A549 (cell line): ENCODE data around the gene LACC1. TPM values are rescaled to one million over a fixed set of nuclear protein-coding genes. Genes with fewer than 3 reads are reported as not detected.

ENCODE experiments used
- ATAC-seq, 2 experiments: fragments of 200-7000 bp in 1 of 2; fragments of >200 bp in 1 of 2; cut with Nextera tagmentation in 1 of 2; cut with Tn5 transposase in 1 of 2; 3 replicates each; pipeline versions ENCODE4 v1.8.0 to v1.9.1; 2018 to 2020; ENCODE audit warnings: mild to moderate bottlenecking in 1 of 2, moderate library complexity in 1 of 2
- CTCF ChIA-PET: fragments of 300-600 bp; sonication (Branson Sonifier 250); formaldehyde crosslinking; extraction: SDS; loops from one replicate; lab custom pipeline; 2021; ENCODE audit warnings: antibody characterized with exemption, inconsistent platforms; lab: Yijun Ruan, JAX
- POLR2A ChIA-PET: fragments of 350-600 bp; formaldehyde crosslinking; extraction: SDS; loops from one replicate; lab custom pipeline; 2021; ENCODE audit warnings: antibody characterized with exemption, inconsistent platforms; lab: Yijun Ruan, JAX
- DNase-seq, 2 experiments: peaks; one replicate each; pipeline versions ENCODE4 v3.0.0 to v3.0.0-alpha.2; 2011 to 2016; ENCODE audit warnings: low read depth in 1 of 2, low spot score in 1 of 2
- FAIRE-seq: peaks from 2 replicates; lab custom pipeline; 2011; peaks lifted over from hg19 to GRCh38; lab: Jason Lieb, UNC
- H3K27ac ChIP-seq, 2 experiments: fragments of >200 bp; sonication (Bioruptor Twin); formaldehyde crosslinking; 3 replicates each; pipeline ENCODE4 v1.5.1; 2016 to 2017
- H3K4me1 ChIP-seq: fragments of >200 bp; sonication (Bioruptor Twin); formaldehyde crosslinking; 3 replicates; pipeline ENCODE4 v1.6.1; 2016
- H3K4me2 ChIP-seq: fragments of >200 bp; sonication (Bioruptor Twin); formaldehyde crosslinking; 3 replicates; pipeline ENCODE4 v1.6.1; 2016
- H3K4me3 ChIP-seq: fragments of >200 bp; sonication (Bioruptor Twin); formaldehyde crosslinking; 3 replicates; pipeline ENCODE4 v1.5.1; 2016
- H3K9me3 ChIP-seq: fragments of >200 bp; sonication (Bioruptor Twin); formaldehyde crosslinking; 3 replicates; pipeline ENCODE4 v1.6.1; 2016
- ATOH8 ChIP-seq: fragments of 250-450 bp; sonication (Bioruptor Pico); IDR thresholded peaks from 2 replicates; pipeline ENCODE4 v1.5.0; 2020; ENCODE audit warnings: low read depth, mild to moderate bottlenecking, moderate library complexity
- CBX2 ChIP-seq: fragments of 200-600 bp; sonication (generic); IDR thresholded peaks from 2 replicates; pipeline ENCODE4 v1.6.1; 2016; ENCODE audit warnings: low read depth, mild to moderate bottlenecking, borderline replicate concordance
- CEBPB ChIP-seq, 2 experiments: fragments of >200 bp in 1 of 2; sonication (Bioruptor Twin) in 1 of 2; formaldehyde crosslinking in 1 of 2; IDR thresholded peaks; 2 replicates each; pipeline ENCODE4 v1.6.1; 2012 to 2016
- CTCF ChIP-seq: fragments of >200 bp; sonication (Bioruptor Twin); formaldehyde crosslinking; IDR thresholded peaks from 3 replicates; pipeline ENCODE4 v1.5.1; 2016
- EHF ChIP-seq: fragments of 250-450 bp; sonication (Bioruptor Pico); IDR thresholded peaks from 2 replicates; pipeline ENCODE4 v1.5.0; 2020; ENCODE audit warnings: mild to moderate bottlenecking
- EP300 ChIP-seq, 2 experiments: fragments of >200 bp; sonication (Bioruptor Twin); formaldehyde crosslinking; IDR thresholded peaks; 2 replicates in 1 of 2; 3 replicates in 1 of 2; pipeline ENCODE4 v1.6.1; 2016 to 2017
- FOXS1 ChIP-seq: fragments of 250-450 bp; sonication (Bioruptor Pico); IDR thresholded peaks from 2 replicates; pipeline ENCODE4 v1.5.0; 2020; ENCODE audit warnings: mild to moderate bottlenecking, moderate library complexity
- GATA3 ChIP-seq: IDR thresholded peaks from 2 replicates; pipeline ENCODE4 v1.6.1; 2012; ENCODE audit warnings: borderline replicate concordance
- HDAC2 ChIP-seq: fragments of 200-600 bp; sonication (generic); IDR thresholded peaks from 2 replicates; pipeline ENCODE4 v1.6.1; 2016
- HOXB13 ChIP-seq: fragments of 250-450 bp; sonication (Bioruptor Pico); IDR thresholded peaks from 2 replicates; pipeline ENCODE4 v1.5.0; 2020; ENCODE audit warnings: low read depth, mild to moderate bottlenecking, moderate library complexity
- KDM1A ChIP-seq: fragments of 200-600 bp; sonication (generic); IDR thresholded peaks from 2 replicates; pipeline ENCODE4 v1.6.1; 2016; ENCODE audit warnings: low read depth, mild to moderate bottlenecking
- MYC ChIP-seq: IDR thresholded peaks from 2 replicates; pipeline ENCODE4 v1.6.1; 2012; ENCODE audit warnings: mild to moderate bottlenecking, inconsistent platforms, low read length, improper control_type of control experiment, borderline replicate concordance
- NFE2L2 ChIP-seq: fragments of 150-350 bp; conservative IDR thresholded peaks from 2 replicates; pipeline ENCODE4 v1.6.1; 2014; ENCODE audit warnings: low read length
- NR3C1 ChIP-seq: fragments of >200 bp; sonication (Bioruptor Twin); formaldehyde crosslinking; IDR thresholded peaks from 3 replicates; pipeline ENCODE4 v1.6.1; 2017
- PBX3 ChIP-seq: IDR thresholded peaks from 2 replicates; pipeline ENCODE4 v1.6.1; 2012
- POLR2AphosphoS2 ChIP-seq: conservative IDR thresholded peaks from 2 replicates; pipeline ENCODE4 v1.6.1; 2012; ENCODE audit warnings: low read length, improper control_type of control experiment, inconsistent platforms
- RCOR1 ChIP-seq: fragments of 150-350 bp; IDR thresholded peaks from 2 replicates; pipeline ENCODE4 v1.6.1; 2014; ENCODE audit warnings: antibody characterized with exemption, low read length, low read depth
- REST ChIP-seq: fragments of 200-600 bp; sonication (generic); IDR thresholded peaks from 2 replicates; pipeline ENCODE4 v1.6.1; 2016; ENCODE audit warnings: antibody characterized with exemption, mild to moderate bottlenecking, moderate library complexity
- SMC3 ChIP-seq: fragments of >200 bp; sonication (Bioruptor Twin); formaldehyde crosslinking; IDR thresholded peaks from 3 replicates; pipeline ENCODE4 v1.6.1; 2018; ENCODE audit warnings: inconsistent platforms
- SREBF2 ChIP-seq: fragments of 450-650 bp; IDR thresholded peaks from 2 replicates; pipeline ENCODE4 v1.6.1; 2014; ENCODE audit warnings: mild to moderate bottlenecking, moderate library complexity
- ZFP36 ChIP-seq: fragments of 450-650 bp; IDR thresholded peaks from 2 replicates; pipeline ENCODE4 v1.6.1; 2014; ENCODE audit warnings: borderline replicate concordance; ENCODE audit not compliant: partially characterized antibody
- WGBS: methylation state at CpG from one replicate; pipeline ENCODE4 v1.1.6; 2017; ENCODE audit errors: missing lambda C conversion rate; 5-methylcytosine and 5-hydroxymethylcytosine counted together
- polyA plus RNA-seq, 4 experiments: library from polyadenylated mRNA; depleted of rRNA in 3 of 4; stranded (reverse); fragments of >200 nt; fragmentation: RNase III in 1 of 4; extraction: RNeasy Plus Mini Kit Qiagen cat#74134 plus additional on column Dnase treatment in 1 of 4; gene quantifications; 2 replicates in 3 of 4; 3 replicates in 1 of 4; pipeline ENCODE4 v1.2.3, GENCODE V29; 2011 to 2017
- TF ChIP-seq, protein P1 (sequence below): fragments of 250-450 bp; sonication (Bioruptor Pico); IDR thresholded peaks from 2 replicates; pipeline ENCODE4 v1.5.0; 2021; ENCODE audit warnings: mild to moderate bottlenecking, moderate library complexity, borderline replicate concordance
- TF ChIP-seq, protein P2 (sequence below): IDR thresholded peaks from 2 replicates; pipeline ENCODE4 v1.6.1; 2012; ENCODE audit warnings: low read depth, borderline replicate concordance
- TF ChIP-seq, protein P3 (sequence below): IDR thresholded peaks from 2 replicates; pipeline ENCODE4 v1.6.1; 2012

Gene LACC1
- polyA plus RNA-seq, 2 of the 4 experiments (the other 2 are of a cell fraction), result 2.2 to 4.8 TPM

DNA sequence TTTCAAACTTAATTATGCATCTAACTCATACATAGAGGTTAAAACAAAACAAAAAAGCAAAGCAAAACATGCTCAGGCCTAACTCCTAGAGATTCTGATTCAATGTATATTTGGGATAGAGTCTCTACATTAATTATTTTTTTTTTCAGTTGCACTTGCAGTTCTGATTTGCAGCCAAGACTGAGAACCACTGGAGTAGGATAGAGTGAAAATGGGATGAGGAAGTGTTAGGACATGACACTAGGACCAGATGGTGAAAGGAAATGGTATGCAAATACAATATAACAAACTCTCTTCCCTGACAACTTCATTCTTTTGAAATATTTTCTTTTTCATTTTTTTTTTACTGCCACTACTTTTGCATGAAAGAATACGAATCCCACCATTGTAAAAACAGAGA, 1.9 kb upstream of the LACC1 start:
- Histone ChIP-seq H3K4me3 (no peak overlapping the region), H3K4me2 (peak overlapping the region; percentile 96), H3K9me3 (no peaks in the 10 kb centered on the region), H3K27ac (no peak overlapping the region), H3K4me1 (peaks cover 11% of the 10 kb centered on the region; the same call in 2 of the 3 replicates)
- ChIA-PET POLR2A (no interaction called here), CTCF (interaction anchor here (1.0 kb wide), 1 partner anchor 73 kb away, joined by 3 read pairs; no protein-coding TSS in a partner anchor)
- no peak for DNase-seq
- WGBS, result 95% methylated on average over 1 of the region's 1 CpG
- no peak for ATAC-seq
- no peak for FAIRE-seq
- TF ChIP-seq CTCF, result no peak
- TF ChIP-seq FOXS1 (CRISPR knock-in tag), result no peak
- TF ChIP-seq NFE2L2, result no peak
- no peak for TF ChIP-seq CBX2
- TF ChIP-seq SREBF2, result no peak
- TF ChIP-seq POLR2AphosphoS2, result no peak
- no peak for TF ChIP-seq MYC
- TF ChIP-seq ATOH8 (CRISPR knock-in tag), result no peak
- TF ChIP-seq, protein P1, sequence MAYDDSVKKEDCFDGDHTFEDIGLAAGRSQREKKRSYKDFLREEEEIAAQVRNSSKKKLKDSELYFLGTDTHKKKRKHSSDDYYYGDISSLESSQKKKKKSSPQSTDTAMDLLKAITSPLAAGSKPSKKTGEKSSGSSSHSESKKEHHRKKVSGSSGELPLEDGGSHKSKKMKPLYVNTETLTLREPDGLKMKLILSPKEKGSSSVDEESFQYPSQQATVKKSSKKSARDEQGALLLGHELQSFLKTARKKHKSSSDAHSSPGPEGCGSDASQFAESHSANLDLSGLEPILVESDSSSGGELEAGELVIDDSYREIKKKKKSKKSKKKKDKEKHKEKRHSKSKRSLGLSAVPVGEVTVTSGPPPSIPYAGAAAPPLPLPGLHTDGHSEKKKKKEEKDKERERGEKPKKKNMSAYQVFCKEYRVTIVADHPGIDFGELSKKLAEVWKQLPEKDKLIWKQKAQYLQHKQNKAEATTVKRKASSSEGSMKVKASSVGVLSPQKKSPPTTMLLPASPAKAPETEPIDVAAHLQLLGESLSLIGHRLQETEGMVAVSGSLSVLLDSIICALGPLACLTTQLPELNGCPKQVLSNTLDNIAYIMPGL (CRISPR knock-in tag), result no peak

DNA sequence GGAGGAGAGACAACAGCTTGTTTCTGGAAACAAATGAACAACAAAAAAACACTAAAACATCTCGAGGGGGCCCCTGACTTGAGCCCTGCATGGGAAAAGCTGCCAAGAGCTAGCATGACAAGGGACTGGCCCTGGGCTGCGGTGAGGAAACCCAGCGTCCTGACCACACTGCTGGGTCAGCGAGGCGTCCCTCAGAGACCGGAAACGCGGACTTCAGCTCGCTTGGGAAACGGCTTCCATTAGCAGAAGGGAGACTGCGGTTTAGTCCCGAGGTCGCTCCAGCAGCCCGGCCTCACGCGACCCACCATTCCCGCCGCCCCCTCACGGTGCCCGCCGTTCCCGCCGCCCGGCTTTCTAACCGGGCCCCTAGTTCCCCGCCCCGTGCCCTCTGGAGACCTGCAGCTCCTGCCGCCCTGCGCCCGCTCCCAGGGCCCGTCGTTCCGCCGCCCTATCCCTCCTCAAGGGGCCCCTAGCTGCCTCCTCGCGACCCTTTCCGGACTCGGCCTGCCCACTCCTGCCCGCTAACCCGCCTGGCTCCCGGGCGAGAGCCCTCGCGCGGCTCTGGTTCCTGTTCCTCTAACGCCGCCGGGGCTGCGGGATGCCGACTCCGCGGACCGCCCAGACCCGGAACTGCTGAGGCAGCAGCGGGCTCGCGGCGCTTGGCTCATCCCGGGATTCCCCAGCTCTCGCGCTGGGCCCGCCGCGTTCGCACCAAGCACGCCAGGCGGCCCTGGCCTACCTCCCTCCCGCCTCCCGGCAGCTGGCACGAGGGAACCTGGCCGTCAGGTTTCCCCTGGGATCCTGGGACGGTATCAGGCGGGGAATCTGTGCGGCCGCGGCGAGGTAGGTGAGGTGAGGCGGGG, 581 bp upstream of the LACC1 start, which contains the start of gene CCDC122:
TSS of gene CCDC122 (minus strand) at position 849 of the 863 bp plus-strand sequence. CDS start 10,364 bp downstream, outside the sequence.
- DNase-seq, result peak; percentile 66 to 75
- H3K4me2 ChIP-seq, result peak within 1 kb of the TSS; percentile 96
- POLR2A ChIA-PET, result interaction anchor here (0.6 to 2.5 kb wide), 7 partner anchors 13 to 1607 kb away, joined by 4 to 13 read pairs (median 5); partner anchors contain the start of gene AKAP11
- H3K4me1 ChIP-seq, result peaks cover 11% of the 10 kb centered on the region; the same call in 2 of the 3 replicates
- H3K9me3 ChIP-seq, result no peaks in the 10 kb centered on the region
- ATAC-seq, result peak; percentile 96 to 97
- H3K4me3 ChIP-seq, result peak within 1 kb of the TSS; percentile 80
- H3K27ac ChIP-seq, result peak within 1 kb of the TSS; percentile 95 to 96
- 0% methylated on average over 12 of the region's 78 CpGs for WGBS
- FAIRE-seq, result no peak
- CTCF ChIA-PET, result interaction anchor here (0.6 to 1.0 kb wide), 2 partner anchors 74 to 468 kb away, joined by 3 to 4 read pairs; no protein-coding TSS in a partner anchor
- no peak for TF ChIP-seq CBX2
- no peak for TF ChIP-seq CEBPB (IDR thresholded peaks at IDR 0.05)
- no peak for TF ChIP-seq PBX3
- TF ChIP-seq ZFP36, result no peak
- peak; percentile 74 for TF ChIP-seq REST
- TF ChIP-seq, protein P2, sequence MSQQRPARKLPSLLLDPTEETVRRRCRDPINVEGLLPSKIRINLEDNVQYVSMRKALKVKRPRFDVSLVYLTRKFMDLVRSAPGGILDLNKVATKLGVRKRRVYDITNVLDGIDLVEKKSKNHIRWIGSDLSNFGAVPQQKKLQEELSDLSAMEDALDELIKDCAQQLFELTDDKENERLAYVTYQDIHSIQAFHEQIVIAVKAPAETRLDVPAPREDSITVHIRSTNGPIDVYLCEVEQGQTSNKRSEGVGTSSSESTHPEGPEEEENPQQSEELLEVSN, result peak; percentile 88
- TF ChIP-seq GATA3, result no peak
- TF ChIP-seq HDAC2, result no peak
- no peak for TF ChIP-seq NR3C1
- TF ChIP-seq HOXB13 (CRISPR knock-in tag), result no peak
- TF ChIP-seq EHF (CRISPR knock-in tag), result no peak
- TF ChIP-seq, protein P3, sequence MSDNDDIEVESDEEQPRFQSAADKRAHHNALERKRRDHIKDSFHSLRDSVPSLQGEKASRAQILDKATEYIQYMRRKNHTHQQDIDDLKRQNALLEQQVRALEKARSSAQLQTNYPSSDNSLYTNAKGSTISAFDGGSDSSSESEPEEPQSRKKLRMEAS, result peak; percentile 79
- TF ChIP-seq SMC3, result no peak
- TF ChIP-seq MYC, result peak; percentile 49; the same call in 1 of the 2 replicates
- no peak for TF ChIP-seq KDM1A
- no peak for TF ChIP-seq EP300 (IDR thresholded peaks at IDR 0.05)
- no peak for TF ChIP-seq RCOR1
